Neural progenitor cell (in vitro differentiated cells): Measurements from ENCODE around the gene SH3GLB1.

Source experiments
- EZH2 ChIP-seq: fragments of 200-600 bp; sonication (generic); IDR thresholded peaks from 2 replicates; pipeline ENCODE4 v1.6.1; 2017; ENCODE audit warnings: antibody characterized with exemption, mild to moderate bottlenecking, moderate library complexity
- EZH2phosphoT487 ChIP-seq: fragments of 200-600 bp; sonication (generic); IDR thresholded peaks from 2 replicates; pipeline ENCODE4 v1.6.1; 2017; ENCODE audit warnings: antibody characterized with exemption
- TF ChIP-seq, protein P1 (sequence below): fragments of 200-600 bp; sonication (generic); IDR thresholded peaks from 2 replicates; pipeline ENCODE4 v1.5.1; 2017; ENCODE audit warnings: antibody characterized with exemption, mild to moderate bottlenecking

DNA sequence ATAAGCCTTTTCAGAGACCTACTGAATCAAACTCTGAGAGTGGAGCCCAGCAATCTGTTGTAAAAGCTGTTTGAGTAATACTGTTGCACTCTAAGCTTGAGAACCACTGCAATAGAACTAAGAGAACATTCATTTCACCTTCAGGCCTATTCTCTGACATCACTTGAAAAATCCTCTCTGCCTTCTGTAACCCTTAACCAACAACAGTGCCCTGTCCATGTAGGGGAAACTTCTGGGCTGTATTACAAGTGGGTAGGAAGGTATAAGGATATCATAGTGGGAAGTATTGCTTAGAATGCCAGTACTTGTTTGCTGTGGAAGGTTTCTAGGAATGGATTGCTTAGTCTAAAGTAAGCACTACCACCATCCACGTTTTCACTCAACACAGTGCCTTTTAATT lies 42.9 kb downstream of the SH3GLB1 start:
- TF ChIP-seq, protein P1, sequence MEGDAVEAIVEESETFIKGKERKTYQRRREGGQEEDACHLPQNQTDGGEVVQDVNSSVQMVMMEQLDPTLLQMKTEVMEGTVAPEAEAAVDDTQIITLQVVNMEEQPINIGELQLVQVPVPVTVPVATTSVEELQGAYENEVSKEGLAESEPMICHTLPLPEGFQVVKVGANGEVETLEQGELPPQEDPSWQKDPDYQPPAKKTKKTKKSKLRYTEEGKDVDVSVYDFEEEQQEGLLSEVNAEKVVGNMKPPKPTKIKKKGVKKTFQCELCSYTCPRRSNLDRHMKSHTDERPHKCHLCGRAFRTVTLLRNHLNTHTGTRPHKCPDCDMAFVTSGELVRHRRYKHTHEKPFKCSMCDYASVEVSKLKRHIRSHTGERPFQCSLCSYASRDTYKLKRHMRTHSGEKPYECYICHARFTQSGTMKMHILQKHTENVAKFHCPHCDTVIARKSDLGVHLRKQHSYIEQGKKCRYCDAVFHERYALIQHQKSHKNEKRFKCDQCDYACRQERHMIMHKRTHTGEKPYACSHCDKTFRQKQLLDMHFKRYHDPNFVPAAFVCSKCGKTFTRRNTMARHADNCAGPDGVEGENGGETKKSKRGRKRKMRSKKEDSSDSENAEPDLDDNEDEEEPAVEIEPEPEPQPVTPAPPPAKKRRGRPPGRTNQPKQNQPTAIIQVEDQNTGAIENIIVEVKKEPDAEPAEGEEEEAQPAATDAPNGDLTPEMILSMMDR = no peak
- TF ChIP-seq EZH2 (no peak), EZH2phosphoT487 (no peak)
